Caco-2 (cell line): ENCODE measurements around the gene RABEP2. TPM values are rescaled to one million over a fixed set of nuclear protein-coding genes. Genes with fewer than 3 reads are reported as not detected.

Experiments used
- BruUV-seq: library from RNA; stranded (reverse); fragments of 400-500 nt; replicated peaks from 2 replicates; lab custom pipeline; 2021; lab: Mats Ljungman, UMichigan
- CTCF ChIA-PET: fragments of 300-600 bp; sonication (Branson Sonifier 250); formaldehyde crosslinking; loops from one replicate; lab custom pipeline; 2022; ENCODE audit warnings: antibody characterized with exemption; lab: Charles Lee
- POLR2A ChIA-PET: fragments of 300-600 bp; sonication (Branson Sonifier 250); formaldehyde crosslinking; loops from one replicate; lab custom pipeline; 2022; ENCODE audit warnings: antibody characterized with exemption; lab: Charles Lee
- DNase-seq, 2 experiments: peaks; one replicate each; pipeline versions ENCODE4 v3.0.0 to v3.0.0-alpha.2; 2020 to 2022
- H3K27me3 ChIP-seq: replicated peaks from 2 replicates; pipeline ENCODE4 v1.6.0; 2011; ENCODE audit warnings: low read length; ENCODE audit not compliant: control insufficient read depth, insufficient read depth
- H3K36me3 ChIP-seq: 2 replicates; pipeline ENCODE4 v1.5.1; 2011; ENCODE audit warnings: low read length; ENCODE audit not compliant: control insufficient read depth, insufficient read depth
- H3K4me1 ChIP-seq: fragments of 250-450 bp; sonication (Bioruptor Pico); 2 replicates; pipeline ENCODE4 v1.5.1; 2020; ENCODE audit warnings: mild to moderate bottlenecking
- H3K4me3 ChIP-seq: 2 replicates; pipeline ENCODE4 v1.5.1; 2011; ENCODE audit warnings: low read depth, mild to moderate bottlenecking, control low read depth, low read length
- H3K9me3 ChIP-seq: fragments of 250-450 bp; sonication (Bioruptor Pico); 2 replicates; pipeline ENCODE4 v1.5.1; 2020; ENCODE audit warnings: mild to moderate bottlenecking, moderate library complexity
- H3K27ac Mint-ChIP-seq: one replicate; pipeline ENCODE4 v1.8.0; 2022; ENCODE audit warnings: mixed read lengths; ENCODE audit not compliant: unreplicated experiment
- H3K27me3 Mint-ChIP-seq: one replicate; pipeline ENCODE4 v1.8.0; 2022; ENCODE audit warnings: mixed read lengths; ENCODE audit not compliant: insufficient read depth, unreplicated experiment
- H3K36me3 Mint-ChIP-seq: one replicate; pipeline ENCODE4 v1.8.0; 2022; ENCODE audit warnings: mild to moderate bottlenecking, mixed read lengths; ENCODE audit not compliant: insufficient read depth, unreplicated experiment
- H3K4me1 Mint-ChIP-seq: one replicate; pipeline ENCODE4 v1.8.0; 2022; ENCODE audit warnings: low read depth, mixed read lengths; ENCODE audit not compliant: unreplicated experiment
- H3K4me3 Mint-ChIP-seq: one replicate; pipeline ENCODE4 v1.8.0; 2022; ENCODE audit warnings: mild to moderate bottlenecking, moderate library complexity, mixed read lengths; ENCODE audit not compliant: unreplicated experiment
- H3K9me3 Mint-ChIP-seq: one replicate; pipeline ENCODE4 v1.8.0; 2022; ENCODE audit warnings: mixed read lengths; ENCODE audit not compliant: unreplicated experiment
- CTCF ChIP-seq, 2 experiments: fragments of 200-600 bp in 1 of 2; IDR thresholded peaks; 1 replicate in 1 of 2; 2 replicates in 1 of 2; pipeline versions ENCODE4 v1.5.1 to v1.8.0; 2011 to 2022; ENCODE audit warnings: antibody characterized with exemption in 1 of 2, control low read depth in 1 of 2, inconsistent platforms in 1 of 2, low read depth in 1 of 2, low read length in 1 of 2, mild to moderate bottlenecking in 1 of 2, moderate library complexity in 1 of 2; ENCODE audit not compliant: insufficient read depth in 1 of 2, severe bottlenecking in 1 of 2, unreplicated experiment in 1 of 2
- intact Hi-C: fragments of 100-400 bp; cut with micrococcal nuclease; formaldehyde crosslinking; loops from one replicate; pipeline ENCODE4 v1.10.0; 2022; ENCODE audit not compliant: unreplicated experiment
- total RNA-seq: library from RNA; stranded (reverse); gene quantifications from 2 replicates; pipeline ENCODE4 v1.2.3, GENCODE V29; 2022

RABEP2 gene
- total RNA-seq, 1 experiment from 2014 or later: 22.9 TPM

- no TSS peak for BruUV-seq
- Mint-ChIP-seq H3K27me3 (no peaks in the 10 kb centered on the region), H3K4me1 (no peaks in the 10 kb centered on the region), H3K4me3 (no peak overlapping the region), H3K36me3 (no peaks in the 10 kb centered on the region), H3K9me3 (no peaks in the 10 kb centered on the region), H3K27ac (no peak overlapping the region)
- H3K4me3 ChIP-seq: no peak overlapping the region
- intact Hi-C loops: no loop called here
- H3K4me1 ChIP-seq: no peaks in the 10 kb centered on the region
- DNase-seq: no peak
- H3K27me3 ChIP-seq: no peaks in the 10 kb centered on the region
- TF ChIP-seq CTCF (IDR thresholded peaks at IDR 0.05; ENCODE audit: insufficient read depth in 1 of 2, low read depth in 1 of 2, low read length in 1 of 2, severe bottlenecking in 1 of 2, unreplicated experiment in 1 of 2): no peak
- H3K9me3 ChIP-seq: no peaks in the 10 kb centered on the region
- ChIA-PET CTCF (no interaction called here), POLR2A (no interaction called here)
- no peaks in the 10 kb centered on the region for H3K36me3 ChIP-seq
These were observed 27.2 kb downstream of the RABEP2 start for GRCh38 chr16:28897826-28898225.

GRCh38 chr16:28895609-28896008 is 29.4 kb downstream of the RABEP2 start:
- Mint-ChIP-seq H3K4me3 (no peak overlapping the region), H3K27ac (no peak overlapping the region), H3K4me1 (no peaks in the 10 kb centered on the region), H3K36me3 (no peaks in the 10 kb centered on the region), H3K9me3 (no peaks in the 10 kb centered on the region), H3K27me3 (no peaks in the 10 kb centered on the region)
- ChIA-PET CTCF (interaction anchor here (0.6 kb wide), 1 partner anchor 27 kb away, joined by 3 read pairs; no protein-coding TSS in a partner anchor), POLR2A (interaction anchor here (0.6 kb wide), 1 partner anchor 1170 kb away, joined by 3 read pairs; the partner anchor contains the start of gene ALDOA)
- intact Hi-C loops: no loop called here
- no peaks in the 10 kb centered on the region for H3K4me1 ChIP-seq
- H3K4me3 ChIP-seq: no peak overlapping the region
- no peak for TF ChIP-seq CTCF (IDR thresholded peaks at IDR 0.05; ENCODE audit: insufficient read depth in 1 of 2, low read depth in 1 of 2, low read length in 1 of 2, severe bottlenecking in 1 of 2, unreplicated experiment in 1 of 2)
- no peaks in the 10 kb centered on the region for H3K36me3 ChIP-seq
- no TSS peak for BruUV-seq
- no peak for DNase-seq
- H3K27me3 ChIP-seq: no peaks in the 10 kb centered on the region
- no peaks in the 10 kb centered on the region for H3K9me3 ChIP-seq

DNA sequence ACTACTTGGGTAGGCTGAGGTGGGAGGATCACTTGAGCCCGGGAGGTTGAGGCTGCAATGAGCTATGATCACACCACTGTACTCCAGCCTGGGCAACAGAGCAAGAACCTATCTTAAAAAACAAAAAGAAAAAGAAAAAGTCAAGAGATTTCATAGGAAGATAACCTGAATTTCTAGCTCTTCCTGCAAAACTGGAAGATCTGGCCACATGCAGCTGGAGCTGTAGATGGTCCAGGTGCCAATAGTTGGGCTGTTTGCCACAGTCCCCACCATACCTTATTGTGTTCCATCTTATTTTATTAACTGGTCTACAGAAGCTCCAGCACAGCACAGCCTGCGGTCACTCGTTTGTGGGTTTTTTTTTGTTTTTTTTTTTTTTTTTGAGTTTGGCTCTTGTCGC is 31.7 kb downstream of the RABEP2 start:
- Histone ChIP-seq H3K9me3 (no peaks in the 10 kb centered on the region), H3K27me3 (no peaks in the 10 kb centered on the region), H3K4me1 (no peaks in the 10 kb centered on the region), H3K36me3 (no peaks in the 10 kb centered on the region), H3K4me3 (no peak overlapping the region)
- BruUV-seq: no TSS peak
- no peak for DNase-seq
- Mint-ChIP-seq H3K4me3 (no peak overlapping the region), H3K36me3 (no peaks in the 10 kb centered on the region), H3K27me3 (no peaks in the 10 kb centered on the region), H3K9me3 (no peaks in the 10 kb centered on the region), H3K27ac (no peak overlapping the region), H3K4me1 (no peaks in the 10 kb centered on the region)
- TF ChIP-seq CTCF (IDR thresholded peaks at IDR 0.05; ENCODE audit: insufficient read depth in 1 of 2, low read depth in 1 of 2, low read length in 1 of 2, severe bottlenecking in 1 of 2, unreplicated experiment in 1 of 2): no peak
- ChIA-PET CTCF (no interaction called here), POLR2A (no interaction called here)
- intact Hi-C loops: no loop called here
